K562 (cell line): ENCODE measurements around the gene CCND3. TPM values are rescaled to one million over a fixed set of nuclear protein-coding genes. Genes with fewer than 3 reads are reported as not detected.

Experiments used
- ADNP ChIP-seq: fragments of 200-800 bp; sonication (Bioruptor generic); IDR thresholded peaks from 2 replicates; pipeline ENCODE4 v1.6.1; 2016; ENCODE audit warnings: missing genetic modification characterization, missing compliant biosample characterization
- BACH1 ChIP-seq: fragments of 200-800 bp; sonication (Bioruptor generic); IDR thresholded peaks from 2 replicates; pipeline ENCODE4 v1.6.1; 2016; ENCODE audit warnings: missing genetic modification characterization, missing compliant biosample characterization
- FOXA3 ChIP-seq, 2 experiments: fragments of 450-650 bp in 1 of 2; sonication (generic) in 1 of 2; formaldehyde crosslinking; IDR thresholded peaks in 1 of 2; conservative IDR thresholded peaks in 1 of 2; 2 replicates each; pipeline versions ENCODE4 v1.4.0 to v1.8.0; 2020 to 2022; ENCODE audit warnings: mild to moderate bottlenecking in 2 of 2, missing genetic modification reagents in 1 of 2
- SMARCE1 ChIP-seq: fragments of 450-650 bp; IDR thresholded peaks from 2 replicates; pipeline ENCODE4 v1.7.1; 2016; ENCODE audit warnings: mild to moderate bottlenecking
- SP1 ChIP-seq: sonication (generic); formaldehyde crosslinking; IDR thresholded peaks from 2 replicates; pipeline ENCODE4 v1.8.1; 2022; ENCODE audit warnings: mild to moderate bottlenecking, missing genetic modification reagents
- TOE1 ChIP-seq, 2 experiments: fragments of 450-650 bp in 1 of 2; sonication (generic) in 1 of 2; formaldehyde crosslinking in 1 of 2; IDR thresholded peaks; 2 replicates each; pipeline versions ENCODE4 v1.7.1 to v1.8.0; 2016 to 2022; ENCODE audit warnings: borderline replicate concordance in 2 of 2, mild to moderate bottlenecking in 2 of 2, antibody characterized with exemption in 1 of 2, inconsistent platforms in 1 of 2, low read depth in 1 of 2, missing genetic modification reagents in 1 of 2, moderate library complexity in 1 of 2
- ZKSCAN8 ChIP-seq: fragments of 200-800 bp; sonication (Bioruptor generic); IDR thresholded peaks from 2 replicates; pipeline ENCODE4 v1.6.1; 2016; ENCODE audit warnings: missing genetic modification characterization, missing compliant biosample characterization
- polyA plus RNA-seq, 8 experiments: library from polyadenylated mRNA; depleted of rRNA in 4 of 8; stranded (reverse) in 5 of 8; unstranded in 3 of 8; fragments of >200 nt; fragmentation: Nextera tagmentation in 2 of 8; fragmentation: Illumina TruSeq in 1 of 8; extraction: Ambion mirVana in 2 of 8; extraction: Trizol in 1 of 8; gene quantifications; 2 replicates each; pipeline versions ENCODE4 v1.2.1 to v1.2.3, GENCODE V29; 2011 to 2014; ENCODE audit warnings: inconsistent platforms in 1 of 8, missing spikeins in 1 of 8
- total RNA-seq, 7 experiments: library from RNA; depleted of rRNA in 6 of 7; stranded (reverse); fragments of >200 nt in 6 of 7; fragmentation: Illumina TruSeq in 2 of 7; extraction: Trizol in 2 of 7; gene quantifications; 2 replicates each; pipeline versions ENCODE4 v1.2.1 to v1.2.3, GENCODE V29; 2011 to 2021; ENCODE audit warnings: low replicate concordance in 1 of 7
- TF ChIP-seq, protein P1 (sequence below), 2 experiments: fragments of 450-650 bp; conservative IDR thresholded peaks; 2 replicates each; pipeline ENCODE4 v1.6.1; 2017; ENCODE audit warnings: mild to moderate bottlenecking in 2 of 2, moderate library complexity in 2 of 2

CCND3 gene
- total and polyA plus RNA-seq, 9 of the 15 experiments (the other 6 are each of a cell fraction or from before 2014, with no cell fraction given): 21.5 to 204 (median 97.4) TPM

DNA sequence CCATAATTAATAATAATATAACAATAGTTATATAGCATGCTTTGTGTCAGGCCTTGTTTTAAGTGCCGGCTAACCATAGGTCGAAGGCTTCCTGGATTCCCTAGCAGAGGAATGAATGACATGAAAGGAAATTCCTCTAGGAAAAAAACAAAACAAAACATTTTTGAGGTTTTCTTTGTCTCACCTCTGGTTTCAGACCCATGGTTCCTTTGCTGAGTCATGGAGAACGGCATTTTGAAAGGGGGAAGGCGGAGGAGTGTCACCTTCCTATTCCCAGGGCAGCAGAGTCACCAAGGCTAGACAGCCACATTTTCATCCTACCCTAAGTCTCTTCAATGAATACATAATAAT is 25.3 kb upstream of the CCND3 start (continued):
- TF ChIP-seq FOXA3 (CRISPR knock-in tag; conservative IDR thresholded peaks at IDR 0.05 in 1 of 2, IDR thresholded peaks at IDR 0.05 in 1 of 2) (no peak), TOE1 (IDR thresholded peaks at IDR 0.05; ENCODE audit: borderline replicate concordance) (0 out of 2 replicates have a peak, but pooled peaks have one; percentile 9), TOE1 (CRISPR knock-in tag; IDR thresholded peaks at IDR 0.05; ENCODE audit: borderline replicate concordance, low read depth) (no peak), ZKSCAN8 (CRISPR knock-in tag) (peak; percentile 20; the same call in 1 of the 2 replicates), BACH1 (tag) (peak; percentile 97), ADNP (tag) (no peak), SMARCE1 (peak; percentile 64), SP1 (CRISPR knock-in tag) (no peak)
- TF ChIP-seq, protein P1, sequence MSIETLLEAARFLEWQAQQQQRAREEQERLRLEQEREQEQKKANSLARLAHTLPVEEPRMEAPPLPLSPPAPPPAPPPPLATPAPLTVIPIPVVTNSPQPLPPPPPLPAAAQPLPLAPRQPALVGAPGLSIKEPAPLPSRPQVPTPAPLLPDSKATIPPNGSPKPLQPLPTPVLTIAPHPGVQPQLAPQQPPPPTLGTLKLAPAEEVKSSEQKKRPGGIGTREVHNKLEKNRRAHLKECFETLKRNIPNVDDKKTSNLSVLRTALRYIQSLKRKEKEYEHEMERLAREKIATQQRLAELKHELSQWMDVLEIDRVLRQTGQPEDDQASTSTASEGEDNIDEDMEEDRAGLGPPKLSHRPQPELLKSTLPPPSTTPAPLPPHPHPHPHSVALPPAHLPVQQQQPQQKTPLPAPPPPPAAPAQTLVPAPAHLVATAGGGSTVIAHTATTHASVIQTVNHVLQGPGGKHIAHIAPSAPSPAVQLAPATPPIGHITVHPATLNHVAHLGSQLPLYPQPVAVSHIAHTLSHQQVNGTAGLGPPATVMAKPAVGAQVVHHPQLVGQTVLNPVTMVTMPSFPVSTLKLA (conservative IDR thresholded peaks at IDR 0.05): peak; percentile 39 to 56; a peak in 2 of 4 replicates
